ENCODE data around the gene GJC1.

- TF ChIP-seq CTCF (IDR thresholded peaks at IDR 0.05) (no peak), POLR2A (IDR thresholded peaks at IDR 0.05) (no peak)
These were observed 22.8 kb downstream of the GJC1 start for GRCh38 chr17:44807093-44807816.
